ENCODE data around the gene GDNF.
A peak's percentile ranks its signal among the peaks of the same experiment; 100 is the strongest.
"Not testable (repeated sequence)": the region's sequence is repeated elsewhere in the genome, so short reads cannot be mapped to it uniquely, and the experiment has no call there.

GDNF gene, protein sequence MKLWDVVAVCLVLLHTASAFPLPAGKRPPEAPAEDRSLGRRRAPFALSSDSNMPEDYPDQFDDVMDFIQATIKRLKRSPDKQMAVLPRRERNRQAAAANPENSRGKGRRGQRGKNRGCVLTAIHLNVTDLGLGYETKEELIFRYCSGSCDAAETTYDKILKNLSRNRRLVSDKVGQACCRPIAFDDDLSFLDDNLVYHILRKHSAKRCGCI

DNA sequence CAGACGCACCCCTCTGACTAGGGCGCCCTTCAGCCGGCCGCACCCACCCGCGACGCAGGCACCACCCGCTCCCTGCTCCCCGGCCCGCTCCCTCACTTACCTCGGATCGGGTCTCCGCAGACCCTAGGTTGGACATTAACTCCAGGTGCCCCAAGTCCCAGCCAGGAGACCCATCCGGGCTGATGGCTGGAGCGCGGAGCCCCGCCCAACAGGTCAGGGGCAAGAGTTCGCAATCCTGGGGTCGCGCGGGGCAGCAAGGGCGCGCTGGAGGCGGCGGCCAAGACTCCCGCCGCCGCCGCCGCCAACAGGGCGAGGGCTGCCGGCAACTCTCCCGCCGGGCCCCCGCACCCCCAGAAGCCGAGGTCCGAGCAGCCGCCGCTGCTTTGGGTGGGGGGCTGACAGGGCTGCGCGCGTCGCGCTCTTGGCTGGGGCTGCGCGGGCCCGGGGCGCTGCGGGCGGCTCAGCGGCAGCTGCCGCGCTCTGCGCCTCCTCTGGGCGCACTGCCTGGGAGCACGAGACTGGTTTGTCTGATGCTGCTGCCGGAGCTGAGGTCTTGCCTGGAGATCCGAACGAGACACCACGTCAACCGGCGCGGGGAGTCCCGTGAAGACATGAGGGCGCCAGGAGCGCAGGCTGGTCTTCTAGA lies at the start of gene GDNF:
GDNF (minus strand) TSS at position 635 of the 646 bp plus-strand sequence. CDS start 5,245 bp downstream, outside the sequence.
- peak; percentile 70 for DNase-seq

DNA sequence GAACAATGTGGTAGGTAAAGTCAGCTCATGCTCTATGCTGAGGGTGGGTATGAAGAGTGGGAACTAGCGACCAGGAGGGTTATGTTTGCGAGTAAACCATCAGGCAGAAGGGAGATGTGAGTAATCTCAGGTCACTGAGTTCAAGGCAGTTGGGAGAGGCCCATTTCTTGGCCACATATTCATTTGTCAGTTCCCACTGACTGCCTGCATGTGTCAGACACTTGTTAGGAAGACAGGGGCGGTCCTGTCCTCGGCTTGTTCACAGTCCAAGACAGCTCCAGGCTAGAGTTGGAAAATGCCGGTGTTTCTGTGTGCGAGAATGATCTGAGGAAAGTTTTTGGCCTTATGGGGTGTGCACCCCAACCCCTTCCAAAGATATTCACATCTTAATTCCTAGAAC lies 48.6 kb upstream of the GDNF start:
- DNase-seq, result peak; percentile 39

DNA sequence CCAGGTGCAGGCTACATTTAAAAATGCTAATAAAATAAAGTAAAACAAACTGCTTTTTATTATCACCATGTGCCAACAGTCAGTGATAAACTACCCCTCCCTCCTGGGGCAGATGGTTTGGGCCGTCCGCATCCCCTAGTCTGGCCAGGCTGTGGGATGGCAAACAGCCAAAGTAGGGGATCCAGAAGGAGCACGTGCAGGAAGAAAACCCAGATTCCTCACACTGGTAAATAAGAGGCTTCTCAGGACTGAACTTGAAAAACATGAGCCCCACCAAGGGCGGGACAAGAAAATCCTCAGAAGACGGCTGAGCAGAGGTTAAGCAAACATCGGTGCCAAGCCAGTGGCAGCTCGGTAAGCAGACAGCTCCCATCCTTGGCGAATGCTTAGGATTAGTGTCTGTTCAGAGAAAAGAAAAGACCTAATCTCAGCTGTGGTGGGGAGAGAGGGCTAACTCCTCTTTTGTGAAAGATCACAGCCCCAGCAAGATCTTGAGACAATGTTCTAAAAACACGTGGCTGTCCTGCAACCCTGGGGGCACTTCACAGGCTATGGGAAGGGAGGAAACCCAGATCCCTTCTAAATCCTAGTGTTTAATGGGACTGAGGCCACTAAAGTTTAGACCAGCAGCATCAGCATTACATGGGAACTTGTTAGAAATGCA lies 46.5 kb upstream of the GDNF start:
- peak; percentile 39 for DNase-seq

GRCh38 chr5:37882636-37883035 lies 42.8 kb upstream of the GDNF start:
- no peak for DNase-seq

- no peak for DNase-seq
Measured at GRCh38 chr5:37881359-37881758, 41.5 kb upstream of the GDNF start.

GRCh38 chr5:37876943-37877342 lies 37.1 kb upstream of the GDNF start:
- peak; percentile 85 for DNase-seq

- no peak for DNase-seq
Measured at GRCh38 chr5:37876245-37876644, 36.4 kb upstream of the GDNF start.

- peak; percentile 86 for DNase-seq
Measured at GRCh38 chr5:37875051-37875787, 35.4 kb upstream of the GDNF start.

DNA sequence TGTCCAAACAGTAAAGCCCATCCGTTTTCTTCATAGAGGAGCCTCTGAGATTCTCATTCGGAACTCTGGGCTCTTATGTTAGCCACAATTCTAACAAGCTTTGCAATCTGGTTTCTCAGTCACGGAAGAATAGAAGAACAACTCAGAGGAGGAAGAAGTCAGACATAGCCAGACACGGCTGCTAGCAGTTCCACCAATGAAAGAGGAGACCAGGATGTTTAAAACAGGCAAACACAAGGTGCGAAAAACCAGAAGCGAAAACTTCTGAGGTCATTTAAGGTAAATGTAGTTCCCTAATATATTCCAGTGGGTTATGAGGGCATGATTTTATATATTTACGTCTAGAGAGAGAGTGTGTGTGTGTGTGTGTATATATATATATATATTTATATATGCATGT lies 34.1 kb upstream of the GDNF start:
- no peak for DNase-seq

GRCh38 chr5:37871023-37871815 lies 31.4 kb upstream of the GDNF start:
- peak; percentile 94 for DNase-seq

GRCh38 chr5:37869216-37869615 lies 29.4 kb upstream of the GDNF start:
- peak; percentile 59 for DNase-seq

GRCh38 chr5:37867654-37868053 lies 27.8 kb upstream of the GDNF start:
- DNase-seq, result peak; percentile 82

DNA sequence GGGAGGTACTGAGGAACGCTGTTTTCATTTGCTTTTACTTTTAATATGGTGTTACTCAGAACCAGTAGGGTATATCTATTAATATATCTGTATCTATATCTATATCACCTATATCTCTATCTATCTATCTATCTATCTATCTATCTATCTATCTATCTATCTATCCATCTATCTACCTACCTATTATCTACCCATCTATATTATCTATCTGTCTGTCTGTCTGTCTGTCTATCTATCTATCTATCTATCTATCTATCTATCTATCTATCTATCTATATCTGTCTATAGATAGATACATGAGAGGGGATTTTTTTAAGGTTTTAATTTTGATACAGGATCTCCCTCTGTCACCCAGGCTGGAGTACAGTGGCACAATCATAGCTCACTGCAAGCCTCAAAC lies 23.1 kb upstream of the GDNF start:
- DNase-seq, result not testable (repeated sequence)

GRCh38 chr5:37860206-37860605 lies 20.4 kb upstream of the GDNF start:
- DNase-seq, result no peak

GRCh38 chr5:37859805-37860204 lies 20.0 kb upstream of the GDNF start:
- no peak for DNase-seq

- DNase-seq, result no peak
Measured at GRCh38 chr5:37858250-37858649, 18.4 kb upstream of the GDNF start.

DNA sequence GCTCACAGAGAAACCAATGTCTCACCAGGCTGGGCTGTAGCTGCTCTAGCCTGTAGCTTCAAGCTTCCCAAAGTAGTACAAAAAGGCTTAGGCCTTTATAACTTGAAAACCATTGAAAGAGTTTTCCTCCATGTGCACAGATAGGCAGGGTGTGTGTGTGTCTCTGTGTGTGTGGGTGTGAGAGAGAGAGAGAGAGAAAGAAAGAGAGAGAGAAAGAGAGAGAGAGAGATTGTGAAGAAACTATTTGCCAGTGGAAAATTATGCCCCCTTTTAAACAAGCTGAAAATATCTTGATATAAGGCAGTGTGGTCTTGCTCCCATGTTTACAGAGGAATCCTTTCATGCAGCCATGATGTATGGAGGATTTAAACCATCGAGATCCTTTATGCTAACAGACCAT lies 17.9 kb upstream of the GDNF start:
- DNase-seq, result no peak

DNA sequence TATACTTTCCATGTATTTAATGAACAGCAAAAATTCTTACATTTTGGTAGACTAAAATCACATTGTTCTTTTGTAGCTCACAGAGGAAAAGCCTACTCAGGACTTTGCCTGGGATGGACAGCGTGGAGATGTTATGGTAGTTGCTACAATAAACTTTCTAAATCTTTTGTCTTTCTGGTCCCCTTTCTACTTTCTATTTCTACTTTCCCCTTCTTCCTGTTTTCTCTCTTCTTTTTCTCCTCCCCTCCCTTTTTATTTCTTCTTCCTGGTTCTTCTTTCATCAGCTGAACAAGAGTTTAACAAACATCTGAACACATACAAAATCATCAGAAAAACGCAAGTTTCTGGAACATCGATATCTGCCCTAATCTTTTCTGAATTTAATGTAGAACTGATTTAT lies 15.6 kb upstream of the GDNF start:
- no peak for DNase-seq

DNA sequence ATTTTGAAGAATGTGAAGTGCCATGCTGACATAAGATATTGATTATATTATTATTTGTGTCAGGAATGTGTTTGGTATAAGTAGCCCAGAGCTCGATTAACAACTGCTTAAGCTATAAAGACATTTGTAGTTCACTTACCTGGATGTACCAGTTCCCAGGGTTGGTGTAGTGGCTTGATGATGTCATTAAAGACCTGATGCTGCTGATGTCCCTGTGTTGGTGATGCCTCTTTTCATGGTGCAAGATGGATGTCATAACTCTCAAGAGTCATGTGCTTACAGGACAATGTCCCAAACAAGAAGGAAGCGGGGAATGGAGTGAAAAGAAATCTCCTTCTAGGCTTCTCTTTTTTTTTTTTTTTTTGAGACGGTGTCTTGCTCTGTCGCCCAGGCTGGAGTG lies 11.5 kb upstream of the GDNF start:
- no peak for DNase-seq

DNA sequence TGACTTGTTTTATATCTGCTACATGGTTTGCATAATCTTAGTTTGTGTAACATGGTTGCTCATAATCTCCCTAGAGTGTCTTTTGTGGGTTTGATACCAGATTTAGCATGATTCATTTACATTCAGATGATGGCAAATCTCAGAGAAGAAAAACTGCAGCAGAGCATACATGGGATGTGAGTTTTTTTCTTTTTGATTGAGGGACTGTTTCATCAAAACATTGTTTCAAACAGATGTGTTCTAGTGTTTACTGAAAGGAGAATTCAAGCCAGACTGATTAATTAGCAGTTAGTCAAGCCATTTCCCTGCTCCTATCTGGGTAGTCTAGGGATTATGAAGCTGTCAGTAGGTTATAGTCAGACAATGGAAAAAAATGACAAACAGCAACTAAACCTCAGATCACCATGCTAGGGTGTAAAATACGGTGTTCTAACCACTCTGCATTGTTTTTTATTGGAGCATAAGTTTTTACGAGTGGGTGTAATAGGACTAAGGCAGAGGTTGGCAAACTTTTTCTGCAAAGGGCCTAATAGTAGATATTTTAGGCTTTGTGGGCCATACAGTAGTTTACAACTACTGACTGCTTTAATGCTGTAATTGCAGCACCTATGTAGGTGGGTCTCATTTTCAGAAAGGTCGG lies 10.5 kb upstream of the GDNF start:
- DNase-seq, result peak; percentile 89

- DNase-seq, result peak; percentile 35
Measured at GRCh38 chr5:37849641-37850040, 9.8 kb upstream of the GDNF start.

- peak; percentile 65 for DNase-seq
Measured at GRCh38 chr5:37847978-37848425, 8.2 kb upstream of the GDNF start.

All from fibroblast of upper back skin (primary cell).